ENCODE data around the gene KLHL13.
"Not testable (repeated sequence)": the region's sequence is repeated elsewhere in the genome, so short reads cannot be mapped to it uniquely, and the experiment has no call there.

The KLHL13 gene

DNA sequence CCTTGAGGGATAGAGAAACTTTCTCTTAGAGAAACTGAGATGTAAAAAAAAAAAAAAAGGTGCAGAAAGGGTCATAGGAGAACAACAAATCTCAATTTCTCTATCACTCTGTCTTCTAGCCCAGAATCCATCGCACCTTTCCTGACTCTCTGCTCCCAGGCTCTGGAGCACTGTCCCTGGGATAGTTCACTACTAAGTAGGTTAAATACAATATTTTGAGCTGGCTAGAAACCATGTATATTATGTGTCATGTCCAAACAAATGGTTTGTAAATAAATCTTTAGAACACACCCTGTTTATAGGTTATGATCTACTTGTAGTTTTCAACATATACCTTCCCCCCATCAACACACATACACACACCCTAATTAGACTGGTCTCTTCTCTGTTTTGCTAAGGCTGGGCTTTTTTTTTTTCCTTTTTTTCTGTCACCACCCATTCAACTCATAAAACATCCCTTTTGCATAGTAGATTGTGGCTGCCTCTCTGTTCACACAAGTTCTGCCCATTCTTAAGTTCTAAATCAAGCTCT lies 124.4 kb downstream of the KLHL13 start:
- no peak overlapping the region for H3K9ac ChIP-seq (ENCODE audit: low read depth, low read length)

DNA sequence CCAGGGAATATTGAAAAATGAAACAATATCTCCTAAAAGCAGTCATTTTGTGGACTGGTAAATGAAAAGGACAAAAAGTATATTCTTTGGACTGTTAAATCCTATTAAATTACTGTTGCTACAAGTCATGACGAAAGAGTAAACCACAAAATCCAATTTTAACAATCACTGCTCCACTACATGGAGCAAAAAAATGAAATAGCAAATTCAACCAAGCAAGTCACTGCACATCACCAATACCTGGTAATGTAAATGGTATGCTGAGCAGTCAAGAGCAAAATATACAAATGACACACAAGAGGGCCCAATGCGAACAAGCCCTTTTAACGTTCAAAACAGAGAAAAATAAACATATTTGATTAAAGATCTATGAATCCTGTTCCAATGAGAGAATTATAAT lies 126.2 kb downstream of the KLHL13 start:
- no peaks in the 10 kb centered on the region for H3K9me3 ChIP-seq (ENCODE audit: control insufficient read depth, insufficient read depth, low read length)
- no peaks in the 10 kb centered on the region for H3K36me3 ChIP-seq (ENCODE audit: insufficient read depth, low read length)
- H3K9ac ChIP-seq (ENCODE audit: low read depth, low read length) = no peak overlapping the region
- no peaks in the 10 kb centered on the region for H3K4me1 ChIP-seq (ENCODE audit: insufficient read depth, low read length)

More for the DNA sequence above, 124.4 kb downstream of the KLHL13 start:
- Histone ChIP-seq H3K36me3 (ENCODE audit: insufficient read depth, low read length) (no peaks in the 10 kb centered on the region), H3K4me1 (ENCODE audit: insufficient read depth, low read length) (no peaks in the 10 kb centered on the region), H3K9me3 (ENCODE audit: control insufficient read depth, insufficient read depth, low read length) (no peaks in the 10 kb centered on the region)

DNA sequence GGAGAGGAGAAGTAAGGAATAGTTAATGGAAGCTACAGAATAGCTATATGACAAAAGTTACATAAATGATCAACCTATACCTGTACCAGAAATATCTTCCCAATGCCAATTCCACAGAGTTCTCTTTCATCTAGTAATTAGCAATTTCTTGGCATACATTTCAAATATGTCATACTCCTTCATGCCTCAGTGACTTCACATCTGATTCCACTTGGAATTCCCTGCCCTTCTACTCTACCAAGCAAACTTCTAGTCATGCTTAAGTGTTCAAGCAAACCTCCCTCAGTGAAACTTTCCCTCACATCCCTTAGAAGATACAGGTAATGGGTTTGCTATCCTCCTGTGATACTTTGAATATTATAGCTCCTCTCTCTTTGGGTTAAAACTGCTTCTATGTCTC lies 127.1 kb downstream of the KLHL13 start:
- no peaks in the 10 kb centered on the region for H3K4me1 ChIP-seq (ENCODE audit: insufficient read depth, low read length)
- no peak overlapping the region for H3K9ac ChIP-seq (ENCODE audit: low read depth, low read length)

DNA sequence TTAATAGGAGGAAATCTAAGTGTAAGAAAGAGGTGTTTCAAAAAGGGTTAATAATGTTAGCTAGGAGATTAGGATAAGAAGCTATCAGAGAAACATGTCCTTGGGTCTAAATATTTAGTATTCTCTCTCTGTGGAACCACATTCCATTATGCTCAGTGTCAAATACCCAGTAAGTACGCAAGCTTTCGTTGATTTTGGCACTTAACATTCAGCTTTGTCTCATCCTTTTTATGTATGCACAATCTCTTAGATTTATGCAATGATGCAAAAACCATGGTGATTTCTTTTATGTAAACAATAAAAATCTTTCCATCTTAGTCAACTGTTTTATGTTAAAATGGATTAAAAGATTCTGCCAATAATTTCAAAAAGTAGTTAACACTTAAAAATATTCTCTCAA lies 129.2 kb downstream of the KLHL13 start:
- H3K36me3 ChIP-seq (ENCODE audit: insufficient read depth, low read length) = no peaks in the 10 kb centered on the region
- no peaks in the 10 kb centered on the region for H3K4me1 ChIP-seq (ENCODE audit: insufficient read depth, low read length)
- H3K9me3 ChIP-seq (ENCODE audit: control insufficient read depth, insufficient read depth, low read length) = no peaks in the 10 kb centered on the region
- H3K9ac ChIP-seq (ENCODE audit: low read depth, low read length) = no peak overlapping the region

More for the DNA sequence above, 127.1 kb downstream of the KLHL13 start:
- Histone ChIP-seq H3K36me3 (ENCODE audit: insufficient read depth, low read length) (no peaks in the 10 kb centered on the region), H3K9me3 (ENCODE audit: control insufficient read depth, insufficient read depth, low read length) (no peaks in the 10 kb centered on the region)

DNA sequence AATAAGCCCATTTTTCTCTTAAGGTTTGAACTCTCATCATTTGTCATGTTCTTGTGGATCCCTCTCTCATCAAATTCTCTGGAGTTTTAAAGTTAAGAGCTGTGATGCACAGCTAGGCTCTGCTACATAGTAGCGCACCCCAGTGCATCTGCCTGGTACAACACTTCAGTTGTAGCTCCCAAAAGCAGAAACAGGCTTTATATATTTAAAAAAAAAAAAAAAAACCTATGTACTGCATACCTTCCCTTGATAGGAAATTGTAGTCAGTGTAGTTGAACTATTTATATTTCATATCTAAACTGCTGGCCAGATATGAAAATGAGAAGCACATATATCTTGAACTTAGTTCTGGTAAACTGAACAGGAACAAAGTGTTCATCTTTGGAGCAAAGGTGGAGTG lies 131.4 kb downstream of the KLHL13 start:
- no peaks in the 10 kb centered on the region for H3K36me3 ChIP-seq (ENCODE audit: insufficient read depth, low read length)
- no peak overlapping the region for H3K9ac ChIP-seq (ENCODE audit: low read depth, low read length)

DNA sequence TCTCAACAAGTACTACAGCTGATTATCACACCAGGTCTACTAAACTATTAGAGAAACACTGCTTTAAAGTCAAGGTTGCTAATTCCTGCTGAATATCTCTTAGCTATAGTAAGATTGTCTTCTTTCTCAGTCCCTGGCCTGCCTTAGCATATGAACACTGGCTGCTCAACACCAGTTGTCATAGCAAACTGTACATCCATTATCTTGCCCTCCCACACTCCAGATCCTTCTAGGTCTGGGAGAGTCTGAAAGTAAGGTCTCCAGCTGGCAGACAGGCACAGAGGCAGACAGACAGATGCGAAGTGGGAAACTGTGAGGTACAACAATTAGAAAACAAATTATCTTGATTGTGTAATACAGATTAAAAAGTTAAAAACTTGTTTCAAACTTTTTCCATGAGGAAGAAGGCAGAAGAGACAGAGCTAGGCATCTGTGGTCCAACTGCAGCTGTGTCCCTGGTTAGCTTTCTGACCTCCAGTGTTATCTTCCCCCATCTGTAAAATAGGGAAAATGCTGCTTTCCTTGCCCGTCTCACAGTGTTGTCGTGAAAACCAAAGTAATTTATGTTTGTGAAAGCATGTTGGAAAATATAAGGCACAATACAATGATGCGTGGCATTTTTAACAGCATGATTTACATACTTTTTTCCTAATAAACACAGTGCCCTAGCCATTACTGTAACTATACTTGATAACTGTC lies 133.8 kb downstream of the KLHL13 start:
- no peaks in the 10 kb centered on the region for H3K9me3 ChIP-seq (ENCODE audit: control insufficient read depth, insufficient read depth, low read length)
- H3K36me3 ChIP-seq (ENCODE audit: insufficient read depth, low read length) = no peaks in the 10 kb centered on the region
- no peaks in the 10 kb centered on the region for H3K4me1 ChIP-seq (ENCODE audit: insufficient read depth, low read length)
- H3K9ac ChIP-seq (ENCODE audit: low read depth, low read length) = no peak overlapping the region

More for the DNA sequence above, 131.4 kb downstream of the KLHL13 start:
- no peaks in the 10 kb centered on the region for H3K9me3 ChIP-seq (ENCODE audit: control insufficient read depth, insufficient read depth, low read length)
- no peaks in the 10 kb centered on the region for H3K4me1 ChIP-seq (ENCODE audit: insufficient read depth, low read length)

DNA sequence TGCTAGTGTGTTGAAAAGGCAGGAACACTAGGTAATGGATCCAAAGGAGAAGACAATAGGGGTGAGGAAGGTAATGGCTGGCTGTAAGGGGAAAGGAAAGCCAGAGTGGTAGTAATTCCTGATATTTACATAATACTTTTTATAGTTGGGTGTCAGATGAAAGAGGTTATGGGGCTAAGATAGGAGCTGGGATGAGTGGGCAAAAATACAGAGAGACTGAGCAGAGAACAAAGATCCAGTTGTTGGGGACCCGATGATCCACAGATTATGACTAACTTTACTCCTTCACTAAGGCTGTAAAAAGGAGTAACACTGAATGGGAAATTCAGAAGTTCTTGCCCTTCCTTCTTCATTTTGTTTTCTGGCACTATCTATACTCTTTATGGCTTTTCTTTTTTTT lies 138.2 kb downstream of the KLHL13 start:
- Histone ChIP-seq H3K9ac (ENCODE audit: low read depth, low read length) (no peak overlapping the region), H3K4me1 (ENCODE audit: insufficient read depth, low read length) (peaks cover 2% of the 10 kb centered on the region; the same call in 1 of the 2 replicates), H3K9me3 (ENCODE audit: control insufficient read depth, insufficient read depth, low read length) (no peaks in the 10 kb centered on the region), H3K36me3 (ENCODE audit: insufficient read depth, low read length) (no peaks in the 10 kb centered on the region)

DNA sequence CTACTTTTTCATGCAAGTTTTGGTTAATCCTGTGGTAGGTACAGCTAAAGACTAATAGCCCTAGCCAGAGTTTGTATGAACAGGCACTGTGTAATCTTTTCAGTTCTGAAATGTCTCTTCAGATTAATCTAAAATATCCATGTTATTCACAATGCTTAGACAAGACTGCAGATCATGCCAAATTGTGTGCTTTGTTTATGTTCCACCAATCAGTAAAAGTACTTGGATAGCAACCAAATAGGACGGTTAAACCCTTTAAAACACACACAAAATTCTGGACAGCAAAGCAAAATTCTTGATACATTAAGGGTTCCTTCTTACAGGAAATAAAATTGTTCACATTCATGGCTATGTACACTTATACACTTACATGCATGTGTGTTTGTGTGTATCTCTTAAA lies 139.1 kb downstream of the KLHL13 start:
- H3K9me3 ChIP-seq (ENCODE audit: control insufficient read depth, insufficient read depth, low read length) = no peaks in the 10 kb centered on the region
- no peaks in the 10 kb centered on the region for H3K36me3 ChIP-seq (ENCODE audit: insufficient read depth, low read length)
- H3K9ac ChIP-seq (ENCODE audit: low read depth, low read length) = no peak overlapping the region
- peaks cover 5% of the 10 kb centered on the region; the same call in 1 of the 2 replicates for H3K4me1 ChIP-seq (ENCODE audit: insufficient read depth, low read length)

DNA sequence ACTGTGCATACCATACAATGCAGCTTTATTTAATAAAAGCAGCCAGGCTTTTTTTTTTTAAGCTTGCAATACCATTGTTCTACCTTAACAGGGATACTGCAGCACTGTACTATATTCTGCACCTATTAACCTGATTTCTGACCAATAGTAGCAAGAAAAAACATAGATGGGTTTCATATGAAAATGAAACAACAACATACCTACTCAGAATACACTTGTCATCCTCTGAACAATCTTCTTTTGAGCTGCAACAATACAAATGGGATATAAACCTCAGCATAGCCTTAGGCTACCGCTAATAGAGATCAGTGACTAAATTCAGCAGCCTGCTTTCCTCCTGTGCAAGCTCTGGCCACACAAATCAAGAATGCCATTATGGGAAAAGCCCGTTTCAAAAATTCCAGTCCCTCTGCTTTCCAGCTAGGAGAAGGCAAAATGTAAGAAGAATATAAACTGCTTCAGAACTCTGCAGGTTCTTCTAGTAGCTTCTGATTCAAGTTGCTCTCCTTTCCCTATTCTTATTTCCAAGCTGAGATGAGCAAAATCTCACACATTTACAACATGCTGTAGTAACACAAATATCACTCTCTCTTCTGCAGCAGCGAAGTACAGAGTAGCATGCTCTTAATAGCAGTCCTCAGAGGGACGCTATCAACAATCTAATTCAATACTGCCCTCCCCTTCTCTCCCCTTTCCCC lies 143.4 kb downstream of the KLHL13 start:
- no peaks in the 10 kb centered on the region for H3K36me3 ChIP-seq (ENCODE audit: insufficient read depth, low read length)
- H3K9ac ChIP-seq (ENCODE audit: low read depth, low read length) = no peak overlapping the region
- H3K9me3 ChIP-seq (ENCODE audit: control insufficient read depth, insufficient read depth, low read length) = no peaks in the 10 kb centered on the region
- peaks cover 11% of the 10 kb centered on the region; the same call in 1 of the 2 replicates for H3K4me1 ChIP-seq (ENCODE audit: insufficient read depth, low read length)

DNA sequence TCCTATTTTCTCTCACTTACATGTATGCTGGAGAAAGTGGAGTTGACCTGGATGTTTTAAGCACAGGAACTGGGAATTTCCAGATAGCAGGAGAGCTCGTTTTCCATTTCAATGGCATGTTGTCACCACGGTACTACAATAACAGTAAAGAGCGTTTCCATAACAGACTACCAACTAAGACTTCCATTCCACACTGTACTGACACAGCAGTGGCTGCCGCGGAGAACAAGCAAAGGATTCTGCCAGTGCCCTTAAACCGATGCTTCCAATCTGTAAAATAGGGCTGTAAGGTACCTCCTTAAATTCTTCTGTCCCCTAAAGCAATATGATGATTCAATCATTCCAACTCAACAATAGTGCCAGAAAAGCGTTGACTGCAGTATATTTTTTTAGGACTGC lies 143.9 kb downstream of the KLHL13 start:
- Histone ChIP-seq H3K9me3 (ENCODE audit: control insufficient read depth, insufficient read depth, low read length) (no peaks in the 10 kb centered on the region), H3K4me1 (ENCODE audit: insufficient read depth, low read length) (peaks cover 11% of the 10 kb centered on the region; the same call in 1 of the 2 replicates), H3K9ac (ENCODE audit: low read depth, low read length) (no peak overlapping the region), H3K36me3 (ENCODE audit: insufficient read depth, low read length) (no peaks in the 10 kb centered on the region)

DNA sequence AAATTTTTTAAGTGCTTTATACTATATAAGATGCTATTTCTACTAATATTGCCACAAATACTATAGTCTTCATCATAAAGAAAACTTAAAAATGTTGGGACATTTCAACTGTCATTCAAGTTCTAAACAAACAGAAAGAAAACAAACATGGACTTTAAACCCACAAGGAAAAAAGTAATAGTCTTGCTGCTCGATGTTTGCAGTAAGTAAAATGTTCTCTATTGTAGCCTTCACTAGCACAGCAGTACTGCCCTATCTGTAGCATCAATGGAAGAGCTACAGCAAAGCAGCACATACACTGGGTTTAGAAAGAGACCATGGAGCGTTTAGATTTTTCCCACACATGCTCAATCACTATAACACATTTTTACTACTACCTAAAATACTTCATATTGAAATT lies 146.8 kb downstream of the KLHL13 start:
- H3K4me1 ChIP-seq (ENCODE audit: insufficient read depth, low read length) = peaks cover 11% of the 10 kb centered on the region; the same call in 1 of the 2 replicates
- H3K9ac ChIP-seq (ENCODE audit: low read depth, low read length) = no peak overlapping the region
- H3K9me3 ChIP-seq (ENCODE audit: control insufficient read depth, insufficient read depth, low read length) = no peaks in the 10 kb centered on the region
- no peaks in the 10 kb centered on the region for H3K36me3 ChIP-seq (ENCODE audit: insufficient read depth, low read length)

DNA sequence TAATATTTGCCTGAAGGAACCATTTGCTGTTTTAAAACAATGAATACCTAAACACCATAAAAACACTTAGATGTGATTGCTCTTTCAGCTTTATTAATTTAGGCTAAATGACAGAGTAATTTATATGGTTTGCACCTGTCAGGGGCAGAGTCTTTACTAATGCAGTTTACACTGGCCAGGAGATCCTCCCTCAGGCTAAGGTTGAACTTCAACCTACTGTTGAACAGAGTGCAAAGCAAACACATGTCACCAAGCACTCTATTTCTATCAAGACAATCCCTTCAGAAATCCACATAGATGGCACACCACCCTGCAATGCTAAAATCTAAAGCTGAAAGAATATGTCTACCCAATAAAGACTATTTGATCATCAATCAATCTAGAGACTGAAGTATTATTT lies 147.3 kb downstream of the KLHL13 start:
- peaks cover 11% of the 10 kb centered on the region; the same call in 1 of the 2 replicates for H3K4me1 ChIP-seq (ENCODE audit: insufficient read depth, low read length)
- no peak overlapping the region for H3K9ac ChIP-seq (ENCODE audit: low read depth, low read length)
- no peaks in the 10 kb centered on the region for H3K36me3 ChIP-seq (ENCODE audit: insufficient read depth, low read length)
- no peaks in the 10 kb centered on the region for H3K9me3 ChIP-seq (ENCODE audit: control insufficient read depth, insufficient read depth, low read length)

DNA sequence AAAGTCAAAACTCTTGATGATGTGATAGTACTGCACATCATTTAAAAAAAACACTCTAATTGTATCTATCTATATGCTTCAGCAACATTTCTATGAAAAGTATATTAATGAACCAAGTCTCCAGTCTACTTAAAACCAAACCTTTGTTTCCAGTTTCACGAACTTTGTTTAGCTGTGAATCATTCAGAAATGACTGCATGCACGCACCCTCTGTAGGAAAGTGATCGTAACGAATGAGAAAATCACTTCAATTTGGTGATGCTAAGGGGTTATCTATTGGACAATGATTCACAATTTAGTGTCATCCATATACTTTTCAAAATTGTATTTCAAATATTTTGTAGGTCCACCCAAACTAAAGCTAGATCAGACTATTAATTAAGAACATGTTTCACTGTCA lies 157.6 kb downstream of the KLHL13 start:
- Histone ChIP-seq H3K9ac (ENCODE audit: low read depth, low read length) (no peak overlapping the region), H3K4me1 (ENCODE audit: insufficient read depth, low read length) (no peaks in the 10 kb centered on the region), H3K9me3 (ENCODE audit: control insufficient read depth, insufficient read depth, low read length) (no peaks in the 10 kb centered on the region), H3K36me3 (ENCODE audit: insufficient read depth, low read length) (no peaks in the 10 kb centered on the region)

DNA sequence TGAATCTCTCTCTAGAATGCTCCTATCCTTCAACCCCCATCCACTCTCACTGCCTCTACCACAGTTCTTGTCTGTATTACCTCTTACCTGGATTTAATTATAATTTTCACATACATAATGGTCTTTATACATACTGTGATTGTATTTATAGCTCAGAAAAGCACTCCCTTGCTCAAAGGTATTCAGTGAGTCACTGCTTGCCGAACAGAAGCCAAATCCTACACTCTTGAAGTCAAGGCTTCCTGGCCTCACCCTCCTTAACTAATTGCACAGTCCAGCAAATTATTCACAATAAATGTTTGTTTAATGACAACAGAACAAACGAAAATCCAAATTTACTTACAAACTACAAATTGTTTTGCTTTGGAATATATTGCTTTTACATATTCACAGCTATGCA lies 159.5 kb downstream of the KLHL13 start:
- H3K4me1 ChIP-seq (ENCODE audit: insufficient read depth, low read length) = no peaks in the 10 kb centered on the region

DNA sequence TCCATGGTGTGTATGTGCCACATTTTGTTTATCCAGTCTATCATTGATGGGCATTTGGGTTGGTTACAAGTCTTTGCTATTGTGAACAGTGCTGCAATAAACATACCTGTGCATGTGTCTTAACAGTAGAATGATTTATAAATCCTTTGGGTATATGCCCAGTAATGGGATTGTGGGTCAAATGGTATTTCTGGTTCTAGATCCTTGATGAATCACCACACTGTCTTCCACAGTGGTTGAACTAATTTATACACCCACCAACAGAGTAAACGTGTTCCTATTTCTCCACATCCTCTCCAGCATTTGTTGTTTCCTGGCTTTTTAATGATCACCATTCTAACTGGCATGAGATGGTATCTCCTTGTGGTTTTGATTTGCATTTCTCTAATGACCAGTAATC lies 177.3 kb downstream of the KLHL13 start:
- H3K9ac ChIP-seq (ENCODE audit: low read depth, low read length); H3K36me3 ChIP-seq (ENCODE audit: insufficient read depth, low read length); H3K9me3 ChIP-seq (ENCODE audit: control insufficient read depth, insufficient read depth, low read length); H3K4me1 ChIP-seq (ENCODE audit: insufficient read depth, low read length): not testable (repeated sequence)

More for the DNA sequence above, 159.5 kb downstream of the KLHL13 start:
- Histone ChIP-seq H3K36me3 (ENCODE audit: insufficient read depth, low read length) (no peaks in the 10 kb centered on the region), H3K9ac (ENCODE audit: low read depth, low read length) (no peak overlapping the region), H3K9me3 (ENCODE audit: control insufficient read depth, insufficient read depth, low read length) (no peaks in the 10 kb centered on the region)

All from ES-I3 (cell line).